ENCODE measurements around the gene SPNS1.
A peak's percentile ranks its signal among the peaks of the same experiment; 100 is the strongest.
"Not testable (repeated sequence)": the region's sequence is repeated elsewhere in the genome, so short reads cannot be mapped to it uniquely, and the experiment has no call there.

Gene SPNS1

DNA sequence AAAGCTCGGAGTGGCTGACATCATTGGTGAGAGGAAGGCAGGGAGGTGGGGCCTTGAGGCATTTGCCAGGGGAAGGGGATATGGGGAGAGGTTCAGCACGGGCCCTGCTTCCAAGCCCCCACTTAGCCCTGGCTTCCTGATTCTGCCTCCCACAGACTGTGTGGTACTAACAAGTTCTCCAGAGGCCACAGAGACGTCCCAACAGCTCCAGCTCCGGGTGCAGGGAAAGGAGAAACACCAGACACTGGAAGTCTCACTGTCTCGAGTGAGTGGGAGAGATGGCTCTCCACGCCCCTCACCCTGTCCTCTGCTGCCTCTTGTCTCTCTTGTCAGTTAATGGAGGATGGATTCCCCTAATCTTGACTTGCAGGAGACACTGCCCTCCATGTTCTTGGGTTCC, 15.7 kb upstream of the SPNS1 start:
- H3K4me3 ChIP-seq (replicated peaks; ENCODE audit: low read depth, low read length), result no peak overlapping the region
- DNase-seq (ENCODE audit: low read depth), result no peak
- TF ChIP-seq CTCF (IDR thresholded peaks at IDR 0.05; ENCODE audit: low read length, missing control alignments), result no peak

- no peak overlapping the region for H3K4me3 ChIP-seq (replicated peaks; ENCODE audit: low read depth, low read length)
- DNase-seq (ENCODE audit: low read depth), result no peak
- TF ChIP-seq CTCF (IDR thresholded peaks at IDR 0.05; ENCODE audit: low read length, missing control alignments), result no peak
Measured at GRCh38 chr16:28964072-28964471, 10.5 kb upstream of the SPNS1 start.

GRCh38 chr16:28964496-28964895, 10.1 kb upstream of the SPNS1 start:
- no peak overlapping the region for H3K4me3 ChIP-seq (replicated peaks; ENCODE audit: low read depth, low read length)
- no peak for DNase-seq (ENCODE audit: low read depth)
- no peak for TF ChIP-seq CTCF (IDR thresholded peaks at IDR 0.05; ENCODE audit: low read length, missing control alignments)

- DNase-seq (ENCODE audit: low read depth), result no peak
- no peak overlapping the region for H3K4me3 ChIP-seq (replicated peaks; ENCODE audit: low read depth, low read length)
- no peak for TF ChIP-seq CTCF (IDR thresholded peaks at IDR 0.05; ENCODE audit: low read length, missing control alignments)
Measured at GRCh38 chr16:28967156-28967555, 7.4 kb upstream of the SPNS1 start.

GRCh38 chr16:28969696-28970095, 4.9 kb upstream of the SPNS1 start:
- not testable (repeated sequence) for H3K4me3 ChIP-seq (replicated peaks; ENCODE audit: low read depth, low read length); DNase-seq (ENCODE audit: low read depth)

GRCh38 chr16:28974007-28974436, 556 bp upstream of the SPNS1 start:
- peak; percentile 82 for TF ChIP-seq CTCF (IDR thresholded peaks at IDR 0.05; ENCODE audit: low read length, missing control alignments)
- H3K4me3 ChIP-seq (replicated peaks; ENCODE audit: low read depth, low read length), result peak overlapping the region; percentile 96
- peak; percentile 74 for DNase-seq (ENCODE audit: low read depth)

DNA sequence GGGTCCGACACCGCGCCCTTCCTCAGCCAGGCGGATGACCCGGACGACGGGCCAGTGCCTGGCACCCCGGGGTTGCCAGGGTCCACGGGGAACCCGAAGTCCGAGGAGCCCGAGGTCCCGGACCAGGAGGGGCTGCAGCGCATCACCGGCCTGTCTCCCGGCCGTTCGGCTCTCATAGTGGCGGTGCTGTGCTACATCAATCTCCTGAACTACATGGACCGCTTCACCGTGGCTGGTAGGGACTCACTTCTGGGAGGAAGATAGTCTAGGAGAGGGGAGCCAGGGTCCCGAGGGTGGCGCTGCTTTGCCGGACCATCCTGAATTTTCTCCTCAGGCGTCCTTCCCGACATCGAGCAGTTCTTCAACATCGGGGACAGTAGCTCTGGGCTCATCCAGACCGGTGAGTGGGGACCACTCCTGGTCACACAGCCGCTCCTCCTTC, 601 bp downstream of the SPNS1 start:
- TF ChIP-seq CTCF (IDR thresholded peaks at IDR 0.05; ENCODE audit: low read length, missing control alignments), result no peak
- peak overlapping the region; percentile 96 for H3K4me3 ChIP-seq (replicated peaks; ENCODE audit: low read depth, low read length)
- DNase-seq (ENCODE audit: low read depth), result no peak
